Spinal cord (tissue), 10 donors: ENCODE measurements around the gene ACP6. TPM values are rescaled to one million over a fixed set of nuclear protein-coding genes. Genes with fewer than 3 reads are reported as not detected.
"Not testable (repeated sequence)": the region's sequence is repeated elsewhere in the genome, so short reads cannot be mapped to it uniquely, and the experiment has no call there.

Experiments used
- DNase-seq, 6 donors: peaks; one replicate each; pipeline versions ENCODE4 v3.0.0 to v3.0.0-alpha.2; 2013 to 2015; ENCODE audit warnings: low spot score in 6 of 6, low read depth in 4 of 6
- H3K27ac ChIP-seq: one replicate; pipeline ENCODE4 v1.5.1; 2013; ENCODE audit warnings: low read depth, low read length, control low read depth
- H3K27me3 ChIP-seq: one replicate; pipeline ENCODE4 v1.6.1; 2013; ENCODE audit warnings: low read length; ENCODE audit not compliant: control insufficient read depth, insufficient read depth
- H3K36me3 ChIP-seq: one replicate; pipeline ENCODE4 v1.6.1; 2013; ENCODE audit warnings: low read length; ENCODE audit not compliant: control insufficient read depth, insufficient read depth
- H3K4me1 ChIP-seq: one replicate; pipeline ENCODE4 v1.6.1; 2013; ENCODE audit warnings: low read length; ENCODE audit not compliant: control insufficient read depth, insufficient read depth
- H3K4me3 ChIP-seq: one replicate; pipeline ENCODE4 v1.5.1; 2013; ENCODE audit warnings: low read depth, low read length, control low read depth
- H3K9me3 ChIP-seq: one replicate; pipeline ENCODE4 v1.6.1; 2013; ENCODE audit warnings: low read length; ENCODE audit not compliant: control insufficient read depth, insufficient read depth
- WGBS: methylation state at CpG from one replicate; pipeline ENCODE4 v1.1.5; 2013; ENCODE audit warnings: missing lambda C conversion rate; ENCODE audit not compliant: insufficient coverage; 5-methylcytosine and 5-hydroxymethylcytosine counted together
- polyA plus RNA-seq, 2 donors: library from polyadenylated mRNA; unstranded; fragments of 120-200 nt; gene quantifications; one replicate each; pipeline ENCODE4 v1.2.1, GENCODE V29; 2013; ENCODE audit not compliant: insufficient read length in 2 of 2
- total RNA-seq, 2 donors: library from RNA; depleted of rRNA in 1 of 2; stranded (reverse); fragments of 120-200 nt in 1 of 2; fragments of >200 nt in 1 of 2; gene quantifications; one replicate each; pipeline versions ENCODE4 v1.2.3 to v1.2.4, GENCODE V29; 2013 to 2014
- donor health status: healthy.

Gene ACP6
- total and polyA plus RNA-seq, 4 donors = 12.1 to 16.2 (median 14.3) TPM

- Histone ChIP-seq H3K27ac (no peak overlapping the region), H3K36me3 (peaks cover 13% of the 10 kb centered on the region), H3K9me3 (no peaks in the 10 kb centered on the region), H3K4me3 (no peak overlapping the region), H3K27me3 (no peaks in the 10 kb centered on the region), H3K4me1 (no peaks in the 10 kb centered on the region)
- no peak for DNase-seq
- WGBS = no CpG with 5 or more reads among the region's 2 CpGs
Observed at GRCh38 chr1:147626291-147626690, 44.0 kb downstream of the ACP6 start.

- no peaks in the 10 kb centered on the region for H3K27me3 ChIP-seq
- no peaks in the 10 kb centered on the region for H3K9me3 ChIP-seq
- no peaks in the 10 kb centered on the region for H3K4me1 ChIP-seq
- peaks cover 18% of the 10 kb centered on the region for H3K36me3 ChIP-seq
- peak overlapping the region; percentile 20 for H3K27ac ChIP-seq
- H3K4me3 ChIP-seq = no peak overlapping the region
- 10% methylated on average over 2 of the region's 7 CpGs for WGBS
- peak in 2 of 6 donors; percentile 28 to 50 for DNase-seq
Observed at GRCh38 chr1:147625362-147625995, 44.8 kb downstream of the ACP6 start.

- Histone ChIP-seq H3K4me3 (no peak overlapping the region), H3K9me3 (no peaks in the 10 kb centered on the region), H3K27ac (no peak overlapping the region), H3K27me3 (no peaks in the 10 kb centered on the region), H3K4me1 (no peaks in the 10 kb centered on the region), H3K36me3 (peaks cover 27% of the 10 kb centered on the region)
- no peak for DNase-seq
- 92% methylated on average over 8 of the region's 8 CpGs for WGBS
Observed at GRCh38 chr1:147624529-147624928, 45.8 kb downstream of the ACP6 start.

- Histone ChIP-seq H3K4me3 (no peak overlapping the region), H3K4me1 (no peaks in the 10 kb centered on the region), H3K36me3 (peaks cover 32% of the 10 kb centered on the region), H3K27me3 (no peaks in the 10 kb centered on the region), H3K9me3 (no peaks in the 10 kb centered on the region), H3K27ac (no peak overlapping the region)
- no peak for DNase-seq
- WGBS = 94% methylated on average over 8 of the region's 8 CpGs
Observed at GRCh38 chr1:147624011-147624410, 46.3 kb downstream of the ACP6 start.

GRCh38 chr1:147622731-147623130 is 47.6 kb downstream of the ACP6 start:
- Histone ChIP-seq H3K4me1 (no peaks in the 10 kb centered on the region), H3K36me3 (peaks cover 42% of the 10 kb centered on the region), H3K9me3 (no peaks in the 10 kb centered on the region), H3K27me3 (no peaks in the 10 kb centered on the region), H3K27ac (no peak overlapping the region), H3K4me3 (no peak overlapping the region)
- WGBS = no CpG with 5 or more reads among the region's 2 CpGs
- no peak for DNase-seq

GRCh38 chr1:147620543-147620942 is 49.8 kb downstream of the ACP6 start:
- Histone ChIP-seq H3K9me3 (no peaks in the 10 kb centered on the region), H3K36me3 (peaks cover 51% of the 10 kb centered on the region), H3K27me3 (no peaks in the 10 kb centered on the region), H3K4me1 (no peaks in the 10 kb centered on the region), H3K4me3 (no peak overlapping the region), H3K27ac (no peak overlapping the region)
- 84% methylated on average over 12 of the region's 12 CpGs for WGBS
- DNase-seq = no peak

- Histone ChIP-seq H3K4me3 (no peak overlapping the region), H3K27me3 (no peaks in the 10 kb centered on the region), H3K36me3 (peaks cover 53% of the 10 kb centered on the region), H3K27ac (no peak overlapping the region), H3K4me1 (no peaks in the 10 kb centered on the region), H3K9me3 (no peaks in the 10 kb centered on the region)
- WGBS = 91% methylated on average over 7 of the region's 7 CpGs
- no peak for DNase-seq
Observed at GRCh38 chr1:147619741-147620140, 50.6 kb downstream of the ACP6 start.

GRCh38 chr1:147618771-147619170 is 51.6 kb downstream of the ACP6 start:
- H3K36me3 ChIP-seq = peaks cover 49% of the 10 kb centered on the region
- H3K27ac ChIP-seq = no peak overlapping the region
- H3K4me3 ChIP-seq = no peak overlapping the region
- WGBS = 98% methylated on average over 8 of the region's 8 CpGs
- no peaks in the 10 kb centered on the region for H3K27me3 ChIP-seq
- no peak for DNase-seq
- H3K9me3 ChIP-seq = no peaks in the 10 kb centered on the region
- no peaks in the 10 kb centered on the region for H3K4me1 ChIP-seq

- Histone ChIP-seq H3K27ac (no peak overlapping the region), H3K27me3 (no peaks in the 10 kb centered on the region), H3K9me3 (no peaks in the 10 kb centered on the region), H3K36me3 (peaks cover 49% of the 10 kb centered on the region), H3K4me3 (no peak overlapping the region), H3K4me1 (peaks cover under 1% of the 10 kb centered on the region)
- WGBS = 79% methylated on average over 3 of the region's 4 CpGs
- DNase-seq = no peak
Observed at GRCh38 chr1:147618077-147618569, 52.2 kb downstream of the ACP6 start.

GRCh38 chr1:147614966-147615365 is 55.4 kb downstream of the ACP6 start:
- not testable (repeated sequence) for H3K4me1 ChIP-seq, H3K4me3 ChIP-seq, H3K9me3 ChIP-seq, DNase-seq, H3K27ac ChIP-seq, H3K27me3 ChIP-seq
- WGBS = 100% methylated on average over 2 of the region's 4 CpGs
- H3K36me3 ChIP-seq = peaks cover 57% of the 10 kb centered on the region
